HepG2 (cell line): ENCODE results near the gene KRT38. TPM values are rescaled to one million over a fixed set of nuclear protein-coding genes. Genes with fewer than 3 reads are reported as not detected.

ENCODE experiments used
- ATAC-seq: fragments of 200-7000 bp; cut with Tn5 transposase; 3 replicates; pipeline ENCODE4 v1.9.1; 2020; ENCODE audit warnings: mild to moderate bottlenecking, moderate library complexity
- BruUV-seq: library from RNA; stranded (reverse); fragments of 400-500 nt; replicated peaks from 2 replicates; lab custom pipeline; 2021; lab: Mats Ljungman, UMichigan
- CTCF ChIA-PET: fragments of 300-600 bp; formaldehyde crosslinking; extraction: SDS; loops from one replicate; lab custom pipeline; 2021; ENCODE audit warnings: low total read pairs, inconsistent platforms, low intra/inter-chr PET ratio; lab: Yijun Ruan, JAX
- POLR2A ChIA-PET: fragments of 350-600 bp; sonication (Branson Sonifier 250); formaldehyde crosslinking; loops from one replicate; lab custom pipeline; 2020; ENCODE audit warnings: antibody characterized with exemption, inconsistent platforms; lab: Yijun Ruan, JAX
- DNase-seq: peaks from one replicate; pipeline ENCODE4 v3.0.0-alpha.2; 2015; ENCODE audit warnings: low spot score
- FAIRE-seq: peaks from 3 replicates; lab custom pipeline; 2011; peaks lifted over from hg19 to GRCh38; lab: Jason Lieb, UNC
- H2AFZ ChIP-seq: one replicate; pipeline ENCODE4 v1.6.1; 2011; ENCODE audit warnings: low read length, inconsistent platforms
- H3K27ac ChIP-seq: fragments of 300-600 bp; 3 replicates; pipeline ENCODE4 v1.8.0; 2011; ENCODE audit warnings: mixed run types, mild to moderate bottlenecking, mixed read lengths, low read length, inconsistent platforms; ENCODE audit not compliant: insufficient read depth; ENCODE audit errors: extremely low read length
- H3K27me3 ChIP-seq, 2 experiments: fragments of 200-600 bp in 1 of 2; 2 replicates in 1 of 2; 3 replicates in 1 of 2; pipeline versions ENCODE4 v1.6.0 to v1.8.0; 2011; ENCODE audit warnings: low read length in 2 of 2, mild to moderate bottlenecking in 2 of 2, moderate library complexity in 2 of 2, inconsistent platforms in 1 of 2; ENCODE audit not compliant: insufficient read depth in 2 of 2, control insufficient read depth in 1 of 2
- H3K36me3 ChIP-seq, 2 experiments: fragments of 200-600 bp in 1 of 2; replicated peaks in 1 of 2; 2 replicates in 1 of 2; 3 replicates in 1 of 2; pipeline versions ENCODE4 v1.5.1 to v1.8.0; 2011; ENCODE audit warnings: low read length in 2 of 2, inconsistent platforms in 1 of 2; ENCODE audit not compliant: insufficient read depth in 2 of 2, control insufficient read depth in 1 of 2
- H3K4me1 ChIP-seq: 2 replicates; pipeline ENCODE4 v1.5.1; 2012; ENCODE audit warnings: low read length, inconsistent platforms; ENCODE audit not compliant: insufficient read depth
- H3K4me2 ChIP-seq: 2 replicates; pipeline ENCODE4 v1.6.0; 2011; ENCODE audit warnings: low read depth, low read length, inconsistent platforms
- H3K4me3 ChIP-seq, 3 experiments: fragments of 200-600 bp in 1 of 3; sonication (generic), shearing (Covaris generic) in 1 of 3; replicated peaks in 1 of 3; 2 replicates each; pipeline ENCODE4 v1.5.1; 2011 to 2016; ENCODE audit warnings: low read length in 3 of 3, inconsistent platforms in 2 of 3, low read depth in 2 of 3, mild to moderate bottlenecking in 2 of 3, control low read depth in 1 of 3, mixed read lengths in 1 of 3; ENCODE audit not compliant: insufficient read depth in 1 of 3
- H3K79me2 ChIP-seq: one replicate; pipeline ENCODE4 v1.6.1; 2011; ENCODE audit warnings: low read length, inconsistent platforms; ENCODE audit not compliant: insufficient read depth
- H3K9ac ChIP-seq: 2 replicates; pipeline ENCODE4 v1.6.0; 2011; ENCODE audit warnings: mild to moderate bottlenecking, low read depth, low read length, inconsistent platforms; ENCODE audit not compliant: insufficient read depth
- H3K9me3 ChIP-seq: 2 replicates; pipeline ENCODE4 v1.5.1; 2012; ENCODE audit warnings: mild to moderate bottlenecking, low read length
- H4K20me1 ChIP-seq: 2 replicates; pipeline ENCODE4 v1.6.0; 2011; ENCODE audit warnings: inconsistent platforms, mild to moderate bottlenecking, low read length, moderate library complexity; ENCODE audit not compliant: insufficient read depth
- DNMT1 ChIP-seq: sonication (generic); formaldehyde crosslinking; IDR thresholded peaks from 2 replicates; pipeline ENCODE4 v1.5.1; 2020; ENCODE audit warnings: mild to moderate bottlenecking, missing genetic modification reagents
- HNF4G ChIP-seq, 2 experiments: sonication (generic) in 1 of 2; formaldehyde crosslinking in 1 of 2; IDR thresholded peaks; 2 replicates each; pipeline versions ENCODE4 v1.4.0 to v1.6.1; 2011 to 2020; ENCODE audit warnings: borderline replicate concordance in 2 of 2, low read depth in 2 of 2, mild to moderate bottlenecking in 2 of 2, low read length in 1 of 2, missing genetic modification reagents in 1 of 2, moderate library complexity in 1 of 2
- HOXA3 ChIP-seq: sonication (generic); formaldehyde crosslinking; IDR thresholded peaks from 2 replicates; pipeline ENCODE4 v1.5.0; 2020; ENCODE audit warnings: missing genetic modification reagents
- MAF1 ChIP-seq: sonication (generic); formaldehyde crosslinking; IDR thresholded peaks from 2 replicates; pipeline ENCODE4 v1.5.0; 2020; ENCODE audit warnings: missing genetic modification reagents, borderline replicate concordance
- SIX1 ChIP-seq: sonication (generic); formaldehyde crosslinking; IDR thresholded peaks from 2 replicates; pipeline ENCODE4 v1.4.0; 2020; ENCODE audit warnings: missing genetic modification reagents, borderline replicate concordance
- TIGD3 ChIP-seq: sonication (generic); formaldehyde crosslinking; IDR thresholded peaks from 2 replicates; pipeline ENCODE4 v1.5.1; 2020; ENCODE audit warnings: mild to moderate bottlenecking, missing genetic modification reagents, borderline replicate concordance
- YEATS2 ChIP-seq: sonication (generic); formaldehyde crosslinking; IDR thresholded peaks from 2 replicates; pipeline ENCODE4 v1.4.0; 2020; ENCODE audit warnings: missing genetic modification reagents, borderline replicate concordance
- ZBTB39 ChIP-seq: sonication (generic); formaldehyde crosslinking; IDR thresholded peaks from 2 replicates; pipeline ENCODE4 v1.5.0; 2020; ENCODE audit warnings: missing genetic modification reagents
- ZNF235 ChIP-seq: sonication (generic); formaldehyde crosslinking; IDR thresholded peaks from 2 replicates; pipeline ENCODE4 v1.8.1; 2023; ENCODE audit warnings: mild to moderate bottlenecking, missing genetic modification reagents, borderline replicate concordance
- ZNF280D ChIP-seq: sonication (generic); formaldehyde crosslinking; IDR thresholded peaks from 2 replicates; pipeline ENCODE4 v1.5.1; 2020; ENCODE audit warnings: mild to moderate bottlenecking, missing genetic modification reagents
- ZNF367 ChIP-seq: sonication (generic); formaldehyde crosslinking; IDR thresholded peaks from 2 replicates; pipeline ENCODE4 v1.4.0; 2020; ENCODE audit warnings: missing genetic modification reagents, borderline replicate concordance
- ZNF382 ChIP-seq: sonication (generic); formaldehyde crosslinking; IDR thresholded peaks from 2 replicates; pipeline ENCODE4 v1.5.0; 2020; ENCODE audit warnings: missing genetic modification reagents, mild to moderate bottlenecking, borderline replicate concordance
- ZNF501 ChIP-seq: sonication (generic); formaldehyde crosslinking; IDR thresholded peaks from 2 replicates; pipeline ENCODE4 v1.5.1; 2020; ENCODE audit warnings: mild to moderate bottlenecking, moderate library complexity, missing genetic modification reagents
- ZNF567 ChIP-seq: sonication (generic); formaldehyde crosslinking; IDR thresholded peaks from 2 replicates; pipeline ENCODE4 v1.8.1; 2023; ENCODE audit warnings: mild to moderate bottlenecking, missing genetic modification reagents, borderline replicate concordance
- ZNF570 ChIP-seq: sonication (generic); formaldehyde crosslinking; IDR thresholded peaks from 2 replicates; pipeline ENCODE4 v1.4.0; 2020; ENCODE audit warnings: mild to moderate bottlenecking, missing genetic modification reagents, borderline replicate concordance
- ZNF703 ChIP-seq: sonication (generic); formaldehyde crosslinking; IDR thresholded peaks from 2 replicates; pipeline ENCODE4 v1.5.1; 2020; ENCODE audit warnings: missing genetic modification reagents, mild to moderate bottlenecking, moderate library complexity, borderline replicate concordance
- WGBS: methylation state at CpG from one replicate; pipeline ENCODE4 v1.1.6; 2017; ENCODE audit warnings: low lambda C conversion rate; 5-methylcytosine and 5-hydroxymethylcytosine counted together
- in situ Hi-C: cut with HindIII; loops from 2 replicates; pipeline ENCODE4 v1.10.0; 2017; ENCODE audit warnings: low pct_unique_long_range_greater_than_20kb; ENCODE audit not compliant: extremely low pct_ligation_motif_present
- intact Hi-C: fragments of 100-400 bp; cut with micrococcal nuclease; formaldehyde crosslinking; loops from one replicate; pipeline ENCODE4 v1.10.0; 2022; ENCODE audit not compliant: unreplicated experiment
- polyA plus RNA-seq, 8 experiments: library from polyadenylated mRNA; depleted of rRNA in 3 of 8; stranded (reverse) in 7 of 8; unstranded in 1 of 8; fragments of >200 nt; fragmentation: Illumina TruSeq in 4 of 8; extraction: Trizol in 4 of 8; gene quantifications; 2 replicates each; pipeline versions ENCODE4 v1.2.1 to v1.2.3, GENCODE V29; 2011 to 2016; ENCODE audit warnings: low read depth in 4 of 8, missing spikeins in 1 of 8, mixed read lengths in 1 of 8; ENCODE audit not compliant: insufficient read depth in 1 of 8
- total RNA-seq, 5 experiments: library from RNA; depleted of rRNA; stranded (reverse); fragments of >200 nt; fragmentation: Illumina TruSeq; extraction: Trizol; gene quantifications; 2 replicates each; pipeline ENCODE4 v1.2.3, GENCODE V29; 2016; ENCODE audit warnings: low read depth in 1 of 5

The KRT38 gene
- total and polyA plus RNA-seq, 2 of the 13 experiments (the other 11 are each of a cell fraction or from before 2014, with no cell fraction given): not detected

- TF ChIP-seq ZNF280D (no peak), ZNF235 (CRISPR knock-in tag) (no peak), ZNF567 (CRISPR knock-in tag) (no peak), ZNF570 (no peak)
- TF ChIP-seq, all 625 proteins: peak for 0
Observed at GRCh38 chr17:41402161-41402560, 38.6 kb downstream of the KRT38 start (continued).

- Histone ChIP-seq H3K79me2 (no peaks in the 10 kb centered on the region), H3K4me2 (no peak within 1 kb of the TSS), H3K27me3 (peaks cover 2 to 11% of the 10 kb centered on the region in 2 experiments; a peak in 3 of 5 replicates), H3K27ac (no peak within 1 kb of the TSS), H2AFZ (no peak within 1 kb of the TSS), H3K4me3 (no peak within 1 kb of the TSS), H3K9me3 (no peaks in the 10 kb centered on the region), H3K36me3 (no peaks in the 10 kb centered on the region), H3K4me1 (no peaks in the 10 kb centered on the region), H4K20me1 (no peaks in the 10 kb centered on the region), H3K9ac (no peak within 1 kb of the TSS)
- no peak for ATAC-seq
- POLR2A ChIA-PET: no interaction called here
- intact Hi-C loops: no loop called here
- in situ Hi-C loops: no loop called here
- DNase-seq: no peak
- WGBS: 55% methylated on average over 15 of the region's 16 CpGs
- FAIRE-seq: no peak
- CTCF ChIA-PET: no interaction called here
- no TSS peak for BruUV-seq
- TF ChIP-seq TIGD3 (no peak), ZNF382 (CRISPR knock-in tag) (no peak), HOXA3 (CRISPR knock-in tag) (no peak), ZNF501 (CRISPR knock-in tag) (no peak), HNF4G (IDR thresholded peaks at IDR 0.05; ENCODE audit: borderline replicate concordance, low read depth, low read length) (no peak), HNF4G (CRISPR knock-in tag; IDR thresholded peaks at IDR 0.05; ENCODE audit: borderline replicate concordance, low read depth) (no peak), ZBTB39 (CRISPR knock-in tag) (no peak), ZNF367 (no peak), ZNF703 (CRISPR knock-in tag) (no peak), SIX1 (CRISPR knock-in tag) (no peak), YEATS2 (CRISPR knock-in tag) (no peak), MAF1 (CRISPR knock-in tag) (no peak), DNMT1 (CRISPR knock-in tag) (no peak)
Observed at GRCh38 chr17:41396996-41397660, 43.7 kb downstream of the KRT38 start, which contains the start of gene KRT31. KRT31 (minus strand) TSS chr17:41397608; CDS start chr17:41397539, 69 bp downstream.
